HG03097 (cell line): ENCODE results near the gene SYNPO2L.
"Not testable (repeated sequence)": the region's sequence is repeated elsewhere in the genome, so short reads cannot be mapped to it uniquely, and the experiment has no call there.

ENCODE experiments used
- ATAC-seq: cut with Tn5 transposase; IDR thresholded peaks from one replicate; pipeline ENCODE4 v1.9.1; 2021; ENCODE audit not compliant: unreplicated experiment, low FRiP score

The SYNPO2L gene

GRCh38 chr10:73625004-73625883 lies 30.6 kb downstream of the SYNPO2L start:
- peak; percentile 25 for ATAC-seq

GRCh38 chr10:73623056-73623455 lies 32.8 kb downstream of the SYNPO2L start:
- ATAC-seq, result no peak

- not testable (repeated sequence) for ATAC-seq
Measured at GRCh38 chr10:73620974-73621373, 34.9 kb downstream of the SYNPO2L start.

GRCh38 chr10:73617143-73617542 lies 38.7 kb downstream of the SYNPO2L start:
- not testable (repeated sequence) for ATAC-seq

GRCh38 chr10:73614720-73615119 lies 41.1 kb downstream of the SYNPO2L start:
- ATAC-seq, result no peak

GRCh38 chr10:73609116-73609515 lies 46.7 kb downstream of the SYNPO2L start:
- ATAC-seq, result no peak

GRCh38 chr10:73601486-73601921 lies 54.3 kb downstream of the SYNPO2L start:
- ATAC-seq, result no peak

- no peak for ATAC-seq
Measured at GRCh38 chr10:73597346-73597745, 58.5 kb downstream of the SYNPO2L start.
